Urothelium cell line (cell line): Measurements from ENCODE around the gene RNASET2.
"Not testable (repeated sequence)": the region's sequence is repeated elsewhere in the genome, so short reads cannot be mapped to it uniquely, and the experiment has no call there.

Experiments
- DNase-seq: peaks from one replicate; pipeline ENCODE4 v3.0.0; 2011; ENCODE audit warnings: low spot score, mixed read lengths
- FAIRE-seq: peaks from 2 replicates; lab custom pipeline; 2011; peaks lifted over from hg19 to GRCh38; lab: Jason Lieb, UNC

RNASET2 gene

GRCh38 chr6:166905505-166906134, 50.7 kb downstream of the RNASET2 start:
- no peak for FAIRE-seq
- DNase-seq = no peak

- DNase-seq (no peak), FAIRE-seq (no peak)
Measured at GRCh38 chr6:166905013-166905412, 51.3 kb downstream of the RNASET2 start.

GRCh38 chr6:166904101-166904746, 52.1 kb downstream of the RNASET2 start:
- DNase-seq = no peak
- no peak for FAIRE-seq

GRCh38 chr6:166903500-166903899, 52.9 kb downstream of the RNASET2 start:
- DNase-seq (no peak), FAIRE-seq (no peak)

- no peak for DNase-seq
Measured at GRCh38 chr6:166903027-166903426, 53.3 kb downstream of the RNASET2 start.

GRCh38 chr6:166902211-166902755, 54.1 kb downstream of the RNASET2 start:
- DNase-seq (no peak), FAIRE-seq (no peak)

More at GRCh38 chr6:166903027-166903426, 53.3 kb downstream of the RNASET2 start:
- FAIRE-seq = no peak

- FAIRE-seq (no peak), DNase-seq (no peak)
Measured at GRCh38 chr6:166901626-166902025, 54.7 kb downstream of the RNASET2 start.

- no peak for FAIRE-seq
- DNase-seq = no peak
Measured at GRCh38 chr6:166900956-166901607, 55.3 kb downstream of the RNASET2 start.

- DNase-seq = no peak
- peak; percentile 23 for FAIRE-seq
Measured at GRCh38 chr6:166900130-166900708, 56.1 kb downstream of the RNASET2 start.

GRCh38 chr6:166898910-166899309, 57.4 kb downstream of the RNASET2 start:
- no peak for DNase-seq
- no peak for FAIRE-seq

GRCh38 chr6:166894614-166895013, 61.7 kb downstream of the RNASET2 start:
- FAIRE-seq, DNase-seq: not testable (repeated sequence)

- not testable (repeated sequence) for FAIRE-seq, DNase-seq
Measured at GRCh38 chr6:166892472-166892871, 63.9 kb downstream of the RNASET2 start.

- not testable (repeated sequence) for FAIRE-seq, DNase-seq
Measured at GRCh38 chr6:166886773-166887172, 69.6 kb downstream of the RNASET2 start.

GRCh38 chr6:166884958-166885357, 71.4 kb downstream of the RNASET2 start:
- not testable (repeated sequence) for DNase-seq, FAIRE-seq

- DNase-seq (no peak), FAIRE-seq (no peak)
Measured at GRCh38 chr6:166879594-166879993, 76.8 kb downstream of the RNASET2 start.
